H9 (cell line): ENCODE measurements around the gene GRAMD1B. TPM values are rescaled to one million over a fixed set of nuclear protein-coding genes. Genes with fewer than 3 reads are reported as not detected.

Experiments used
- DNase-seq: peaks from one replicate; pipeline ENCODE4 v3.0.0-alpha.2; 2017
- H2AFZ ChIP-seq: one replicate; pipeline ENCODE4 v1.6.1; 2013; ENCODE audit warnings: mild to moderate bottlenecking, low read length, control low read depth, moderate library complexity
- H2AK5ac ChIP-seq: 2 replicates; pipeline ENCODE4 v1.6.1; 2013; ENCODE audit warnings: low read length, control low read depth, mixed read lengths; ENCODE audit not compliant: insufficient read length
- H2BK120ac ChIP-seq: one replicate; pipeline ENCODE4 v1.6.1; 2013; ENCODE audit warnings: low read depth, mild to moderate bottlenecking, low read length, control low read depth, inconsistent platforms; ENCODE audit not compliant: poor library complexity, severe bottlenecking
- H2BK12ac ChIP-seq: 2 replicates; pipeline ENCODE4 v1.6.1; 2013; ENCODE audit warnings: low read length, control low read depth, mixed read lengths, low read depth; ENCODE audit not compliant: insufficient read length
- H2BK15ac ChIP-seq: 2 replicates; pipeline ENCODE4 v1.6.1; 2013; ENCODE audit warnings: low read depth, low read length, control low read depth
- H2BK20ac ChIP-seq: one replicate; pipeline ENCODE4 v1.6.1; 2013; ENCODE audit warnings: low read depth, mild to moderate bottlenecking, low read length, control low read depth, inconsistent platforms; ENCODE audit not compliant: poor library complexity, severe bottlenecking
- H2BK5ac ChIP-seq: 2 replicates; pipeline ENCODE4 v1.6.1; 2013; ENCODE audit warnings: low read length, control low read depth, mixed read lengths; ENCODE audit not compliant: insufficient read length
- H3K14ac ChIP-seq: 2 replicates; pipeline ENCODE4 v1.6.1; 2013; ENCODE audit warnings: low read length, control low read depth; ENCODE audit not compliant: insufficient read depth
- H3K18ac ChIP-seq: 2 replicates; pipeline ENCODE4 v1.6.1; 2013; ENCODE audit warnings: low read depth, mild to moderate bottlenecking, mixed read lengths, low read length, control low read depth; ENCODE audit not compliant: insufficient read length
- H3K23ac ChIP-seq: 2 replicates; pipeline ENCODE4 v1.6.1; 2013; ENCODE audit warnings: low read length, control low read depth, mixed read lengths, low read depth; ENCODE audit not compliant: insufficient read length
- H3K23me2 ChIP-seq: 2 replicates; pipeline ENCODE4 v1.6.1; 2013; ENCODE audit warnings: low read depth, mild to moderate bottlenecking, mixed read lengths, low read length, control low read depth; ENCODE audit not compliant: insufficient read length, poor library complexity, severe bottlenecking
- H3K27ac ChIP-seq: 2 replicates; pipeline ENCODE4 v1.5.1; 2013; ENCODE audit warnings: low read length, control low read depth, mixed read lengths, low read depth; ENCODE audit not compliant: insufficient read length
- H3K27me3 ChIP-seq: 2 replicates; pipeline ENCODE4 v1.6.1; 2013; ENCODE audit warnings: low read length, control low read depth, inconsistent platforms; ENCODE audit not compliant: insufficient read depth
- H3K4ac ChIP-seq: 2 replicates; pipeline ENCODE4 v1.6.1; 2013; ENCODE audit warnings: low read depth, mild to moderate bottlenecking, control low read depth, inconsistent platforms, low read length, moderate library complexity
- H3K4me1 ChIP-seq: 2 replicates; pipeline ENCODE4 v1.6.1; 2013; ENCODE audit warnings: low read length, control low read depth, inconsistent platforms; ENCODE audit not compliant: insufficient read depth
- H3K4me2 ChIP-seq: 2 replicates; pipeline ENCODE4 v1.6.1; 2013; ENCODE audit warnings: low read length, control low read depth, mixed read lengths; ENCODE audit not compliant: insufficient read length, insufficient read depth
- H3K56ac ChIP-seq: 2 replicates; pipeline ENCODE4 v1.6.1; 2013; ENCODE audit warnings: low read depth, mild to moderate bottlenecking, mixed read lengths, low read length, control low read depth; ENCODE audit not compliant: insufficient read length
- H3K79me1 ChIP-seq: 2 replicates; pipeline ENCODE4 v1.6.1; 2013; ENCODE audit warnings: low read depth, mild to moderate bottlenecking, moderate library complexity, low read length, control low read depth, inconsistent platforms; ENCODE audit not compliant: insufficient read depth, poor library complexity, severe bottlenecking
- H3K79me2 ChIP-seq: 2 replicates; pipeline ENCODE4 v1.6.1; 2013; ENCODE audit warnings: low read length, control low read depth, inconsistent platforms; ENCODE audit not compliant: insufficient read depth
- H3K9ac ChIP-seq: 2 replicates; pipeline ENCODE4 v1.6.1; 2013; ENCODE audit warnings: low read length, control low read depth, mixed read lengths; ENCODE audit not compliant: insufficient read length; ENCODE audit errors: extremely low read depth
- H3K9me3 ChIP-seq: one replicate; pipeline ENCODE4 v1.6.1; 2013; ENCODE audit warnings: low read depth, low read length, inconsistent platforms; ENCODE audit not compliant: control insufficient read depth
- H3T11ph ChIP-seq: one replicate; pipeline ENCODE4 v1.6.1; 2013; ENCODE audit warnings: mild to moderate bottlenecking, low read length, control low read depth, inconsistent platforms
- H4K20me1 ChIP-seq: one replicate; pipeline ENCODE4 v1.6.1; 2013; ENCODE audit not compliant: control insufficient read depth, insufficient read length, insufficient read depth
- H4K5ac ChIP-seq: 2 replicates; pipeline ENCODE4 v1.6.1; 2013; ENCODE audit warnings: low read depth, mild to moderate bottlenecking, mixed read lengths, low read length, control low read depth; ENCODE audit not compliant: insufficient read length
- H4K8ac ChIP-seq: replicated peaks from 2 replicates; pipeline ENCODE4 v1.6.1; 2013; ENCODE audit warnings: low read length, control low read depth, mixed read lengths, low read depth; ENCODE audit not compliant: insufficient read length
- H4K91ac ChIP-seq: 2 replicates; pipeline ENCODE4 v1.6.1; 2013; ENCODE audit warnings: low read depth, mild to moderate bottlenecking, moderate library complexity, mixed read lengths, low read length, control low read depth; ENCODE audit not compliant: insufficient read length
- H3K27ac Mint-ChIP-seq, 3 experiments: 2 replicates in 2 of 3; 3 replicates in 1 of 3; pipeline ENCODE4 v1.8.0; 2020 to 2021; ENCODE audit warnings: mixed read lengths in 3 of 3, mild to moderate bottlenecking in 1 of 3, moderate library complexity in 1 of 3
- H3K27me3 Mint-ChIP-seq: 2 replicates; pipeline ENCODE4 v1.8.0; 2021; ENCODE audit warnings: low read depth, mild to moderate bottlenecking, moderate library complexity, mixed read lengths
- H3K36me3 Mint-ChIP-seq, 3 experiments: 2 replicates in 2 of 3; 3 replicates in 1 of 3; pipeline ENCODE4 v1.8.0; 2020 to 2021; ENCODE audit warnings: low read depth in 3 of 3, mixed read lengths in 3 of 3; ENCODE audit not compliant: insufficient read depth in 1 of 3
- H3K4me1 Mint-ChIP-seq, 2 experiments: 2 replicates each; pipeline ENCODE4 v1.8.0; 2020; ENCODE audit warnings: mixed read lengths in 2 of 2
- H3K4me3 Mint-ChIP-seq, 2 experiments: 2 replicates in 1 of 2; 3 replicates in 1 of 2; pipeline ENCODE4 v1.8.0; 2020 to 2021; ENCODE audit warnings: mild to moderate bottlenecking in 2 of 2, mixed read lengths in 2 of 2, moderate library complexity in 1 of 2
- H3K9me3 Mint-ChIP-seq, 2 experiments: 2 replicates in 1 of 2; 3 replicates in 1 of 2; pipeline ENCODE4 v1.8.0; 2020; ENCODE audit warnings: mild to moderate bottlenecking in 2 of 2, mixed read lengths in 2 of 2, moderate library complexity in 1 of 2
- CTCF ChIP-seq: fragments of 200-600 bp; sonication (generic); conservative IDR thresholded peaks from 3 replicates; pipeline ENCODE4 v1.8.0; 2021; ENCODE audit warnings: antibody characterized with exemption, mild to moderate bottlenecking
- WGBS: extraction: QIAGEN DNeasy Blood & Tissue Kit; methylation state at CpG from one replicate; pipeline ENCODE4 v1.1.7; 2013; ENCODE audit warnings: missing lambda C conversion rate, low lambda C conversion rate, mixed read lengths; ENCODE audit not compliant: insufficient read length; ENCODE audit errors: extremely low coverage; 5-methylcytosine and 5-hydroxymethylcytosine counted together
- total RNA-seq: library from RNA; stranded (reverse); gene quantifications from 2 replicates; pipeline ENCODE4 v1.2.1, GENCODE V29; 2021

GRAMD1B gene
- total RNA-seq, 1 experiment from 2014 or later: 25.9 TPM

GRCh38 chr11:123527526-123527925, 97.5 kb downstream of the GRAMD1B start:
- no CpG with 5 or more reads among the region's 3 CpGs for WGBS
- H3K27me3 Mint-ChIP-seq: no peaks in the 10 kb centered on the region; the same call in 1 of the 2 replicates

More at GRCh38 chr11:123527526-123527925, 97.5 kb downstream of the GRAMD1B start:
- Histone ChIP-seq H2BK120ac (no peak overlapping the region), H3K9me3 (no peaks in the 10 kb centered on the region), H2AFZ (no peak overlapping the region), H3K4ac (no peak overlapping the region), H4K5ac (no peak overlapping the region), H3K14ac (no peak overlapping the region), H4K91ac (no peak overlapping the region), H3K79me1 (no peaks in the 10 kb centered on the region), H2BK20ac (no peak overlapping the region), H3K23me2 (no peaks in the 10 kb centered on the region), H2BK15ac (no peak overlapping the region), H4K20me1 (no peaks in the 10 kb centered on the region), H3K79me2 (no peaks in the 10 kb centered on the region), H4K8ac (no peak overlapping the region), H3K18ac (no peak overlapping the region), H2BK5ac (no peak overlapping the region), H3K27ac (no peak overlapping the region), H3K4me2 (no peak overlapping the region), H3K9ac (no peak overlapping the region), H3K4me1 (peaks cover 9% of the 10 kb centered on the region; the same call in 1 of the 2 replicates), H3K23ac (no peak overlapping the region), H3K56ac (no peak overlapping the region), H3T11ph (no peak overlapping the region), H2AK5ac (no peak overlapping the region), H2BK12ac (no peak overlapping the region), H3K27me3 (no peaks in the 10 kb centered on the region)
- Mint-ChIP-seq H3K27ac (no peak overlapping the region; a peak in 1 of 7 replicates), H3K4me3 (no peak overlapping the region), H3K9me3 (no peaks in the 10 kb centered on the region), H3K36me3 (peaks cover 0 to 6% (median 0%) of the 10 kb centered on the region in 3 experiments; a peak in 4 of 7 replicates), H3K4me1 (peaks cover 56 to 59% of the 10 kb centered on the region in 2 experiments)
- DNase-seq: no peak
- no peak for TF ChIP-seq CTCF
